ENCODE results near the gene COL17A1.

Gene COL17A1

DNA sequence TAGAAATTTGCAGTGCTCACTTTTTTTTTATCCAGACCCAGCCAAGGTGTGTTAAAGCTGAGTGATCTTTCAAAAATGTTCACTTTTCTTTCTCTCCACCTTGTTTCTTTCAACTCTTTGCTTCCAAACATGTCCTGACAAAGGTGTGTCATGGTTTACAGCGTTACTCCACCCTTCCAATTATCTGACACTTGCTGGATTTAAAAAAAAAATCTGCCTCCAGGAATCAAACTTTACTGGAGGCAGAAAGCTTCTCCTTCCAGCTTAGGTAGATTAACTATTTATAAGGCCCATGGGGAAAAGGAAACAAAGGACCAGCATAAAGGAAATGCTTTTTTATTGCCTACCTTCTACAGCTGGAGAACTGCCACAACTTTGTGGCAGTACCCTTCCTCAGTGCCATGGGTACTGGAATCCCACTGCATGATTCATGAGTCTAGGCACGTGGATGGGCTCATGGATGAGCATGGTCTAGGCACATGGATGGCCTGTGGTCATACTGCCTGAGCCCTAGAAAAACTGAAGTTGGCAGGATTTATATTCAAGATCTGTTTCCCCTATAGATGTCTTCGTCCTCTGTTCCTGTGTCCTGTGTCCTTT is at the start of gene COL17A1:
TSS of gene COL17A1 (minus strand) at position 80 of the 600 bp plus-strand sequence. CDS start 5,207 bp downstream, outside the sequence.
- H2AFZ ChIP-seq (ENCODE audit: low read length, unreplicated experiment): no peak within 1 kb of the TSS

GRCh38 chr10:104130041-104130440 is 44.4 kb upstream of the COL17A1 start:
- peaks cover 7% of the 10 kb centered on the region for H3K4me1 ChIP-seq (ENCODE audit: control insufficient read depth, insufficient read depth, low read length, unreplicated experiment)
- H3K27ac ChIP-seq (ENCODE audit: low read depth, low read length): no peak overlapping the region
- H3K79me2 ChIP-seq (ENCODE audit: control insufficient read depth, insufficient read depth, low read length, unreplicated experiment): no peaks in the 10 kb centered on the region
- H3K36me3 ChIP-seq (ENCODE audit: insufficient read depth, low read length): no peaks in the 10 kb centered on the region
- no peak overlapping the region for H2AFZ ChIP-seq (ENCODE audit: low read length, unreplicated experiment)
- no peaks in the 10 kb centered on the region for H3K27me3 ChIP-seq (ENCODE audit: insufficient read depth, low read length)
- no peak overlapping the region for H3K4me3 ChIP-seq (ENCODE audit: low read depth, low read length)

More for the DNA sequence above, at the start of gene COL17A1:
- Histone ChIP-seq H3K36me3 (ENCODE audit: insufficient read depth, low read length) (no peaks in the 10 kb centered on the region), H3K4me3 (ENCODE audit: low read depth, low read length) (no peak within 1 kb of the TSS), H3K79me2 (ENCODE audit: control insufficient read depth, insufficient read depth, low read length, unreplicated experiment) (no peaks in the 10 kb centered on the region), H3K4me1 (ENCODE audit: control insufficient read depth, insufficient read depth, low read length, unreplicated experiment) (no peaks in the 10 kb centered on the region), H3K27ac (ENCODE audit: low read depth, low read length) (no peak within 1 kb of the TSS), H3K27me3 (ENCODE audit: insufficient read depth, low read length) (no peaks in the 10 kb centered on the region)

DNA sequence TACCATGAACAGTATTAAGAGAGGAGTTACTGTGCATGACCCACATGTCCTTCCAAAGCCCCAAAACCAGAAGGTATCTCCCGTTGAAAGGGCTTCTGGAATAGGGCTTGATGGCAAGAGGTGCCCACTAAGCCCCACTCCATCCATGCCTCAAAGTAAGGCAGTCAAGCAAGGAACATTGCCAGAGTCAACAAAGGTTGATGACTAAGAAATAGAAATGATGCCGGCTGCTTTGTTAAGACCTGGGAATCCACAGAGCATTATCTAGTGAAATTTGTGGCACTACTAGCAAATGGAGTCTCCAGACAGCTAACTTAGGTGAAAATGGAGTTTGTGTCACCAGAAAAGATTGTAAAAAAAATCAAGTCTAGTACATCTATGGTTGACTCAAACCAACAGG is 42.5 kb upstream of the COL17A1 start:
- H3K4me1 ChIP-seq (ENCODE audit: control insufficient read depth, insufficient read depth, low read length, unreplicated experiment): peaks cover 7% of the 10 kb centered on the region
- H3K27ac ChIP-seq (ENCODE audit: low read depth, low read length): no peak overlapping the region
- peaks cover 2% of the 10 kb centered on the region for H3K79me2 ChIP-seq (ENCODE audit: control insufficient read depth, insufficient read depth, low read length, unreplicated experiment)
- H2AFZ ChIP-seq (ENCODE audit: low read length, unreplicated experiment): no peak overlapping the region
- H3K4me3 ChIP-seq (ENCODE audit: low read depth, low read length): no peak overlapping the region
- no peaks in the 10 kb centered on the region for H3K27me3 ChIP-seq (ENCODE audit: insufficient read depth, low read length)
- no peaks in the 10 kb centered on the region for H3K36me3 ChIP-seq (ENCODE audit: insufficient read depth, low read length)

DNA sequence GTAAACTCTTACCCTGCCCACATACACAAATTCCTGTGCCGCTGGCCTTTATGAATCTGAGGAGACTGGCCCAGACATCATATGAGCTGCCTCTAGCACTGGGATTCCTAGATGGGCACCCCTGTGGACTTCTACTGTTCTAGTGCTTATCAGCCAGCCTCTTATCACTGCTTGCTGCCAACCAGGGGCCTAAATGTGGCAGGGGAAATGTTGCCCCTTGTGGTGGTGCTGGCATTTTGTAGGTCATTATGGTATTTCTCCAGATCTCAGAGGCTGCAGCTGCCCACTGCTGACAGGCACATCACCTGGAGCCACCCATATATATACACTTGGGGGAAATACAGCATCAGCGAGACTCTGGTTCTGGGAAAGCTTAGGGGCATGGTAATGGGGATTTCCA is 41.7 kb upstream of the COL17A1 start:
- Histone ChIP-seq H3K27me3 (ENCODE audit: insufficient read depth, low read length) (no peaks in the 10 kb centered on the region), H3K27ac (ENCODE audit: low read depth, low read length) (no peak overlapping the region), H3K79me2 (ENCODE audit: control insufficient read depth, insufficient read depth, low read length, unreplicated experiment) (peaks cover 5% of the 10 kb centered on the region), H3K36me3 (ENCODE audit: insufficient read depth, low read length) (no peaks in the 10 kb centered on the region), H2AFZ (ENCODE audit: low read length, unreplicated experiment) (no peak overlapping the region), H3K4me1 (ENCODE audit: control insufficient read depth, insufficient read depth, low read length, unreplicated experiment) (peaks cover 7% of the 10 kb centered on the region), H3K4me3 (ENCODE audit: low read depth, low read length) (no peak overlapping the region)

DNA sequence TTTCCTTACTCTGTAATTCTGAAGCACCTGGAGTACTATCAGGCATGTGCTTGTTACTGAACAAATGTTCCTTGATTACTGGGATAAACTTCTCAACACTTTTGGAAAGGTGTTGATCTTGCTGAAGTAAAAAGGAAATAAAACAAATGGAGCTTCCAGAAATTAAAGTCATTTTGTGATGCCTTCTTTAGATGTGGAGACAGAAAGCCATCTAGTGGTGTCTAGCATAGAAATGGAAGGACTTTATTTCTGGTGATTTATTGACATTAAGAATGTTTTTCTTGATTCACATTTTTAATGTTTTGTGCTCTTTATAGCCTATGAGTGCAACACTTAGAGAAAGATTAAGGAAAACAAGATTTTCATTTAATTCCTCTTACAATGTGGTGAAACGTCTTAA is 37.7 kb upstream of the COL17A1 start:
- peaks cover 5% of the 10 kb centered on the region for H3K79me2 ChIP-seq (ENCODE audit: control insufficient read depth, insufficient read depth, low read length, unreplicated experiment)
- H3K27ac ChIP-seq (ENCODE audit: low read depth, low read length): peak overlapping the region; percentile 79; the same call in 1 of the 2 replicates
- H3K4me1 ChIP-seq (ENCODE audit: control insufficient read depth, insufficient read depth, low read length, unreplicated experiment): peaks cover 20% of the 10 kb centered on the region
- no peaks in the 10 kb centered on the region for H3K36me3 ChIP-seq (ENCODE audit: insufficient read depth, low read length)
- peak overlapping the region; percentile 85 for H3K4me3 ChIP-seq (ENCODE audit: low read depth, low read length)
- no peak overlapping the region for H2AFZ ChIP-seq (ENCODE audit: low read length, unreplicated experiment)
- no peaks in the 10 kb centered on the region for H3K27me3 ChIP-seq (ENCODE audit: insufficient read depth, low read length)

GRCh38 chr10:104122225-104123107 is 36.8 kb upstream of the COL17A1 start:
- Histone ChIP-seq H3K27me3 (ENCODE audit: insufficient read depth, low read length) (no peaks in the 10 kb centered on the region), H3K4me1 (ENCODE audit: control insufficient read depth, insufficient read depth, low read length, unreplicated experiment) (peaks cover 26% of the 10 kb centered on the region), H3K36me3 (ENCODE audit: insufficient read depth, low read length) (no peaks in the 10 kb centered on the region), H3K79me2 (ENCODE audit: control insufficient read depth, insufficient read depth, low read length, unreplicated experiment) (peaks cover 5% of the 10 kb centered on the region), H3K4me3 (ENCODE audit: low read depth, low read length) (peak overlapping the region; percentile 85), H2AFZ (ENCODE audit: low read length, unreplicated experiment) (peak overlapping the region; percentile 72), H3K27ac (ENCODE audit: low read depth, low read length) (peak overlapping the region; percentile 79)

GRCh38 chr10:104121485-104122224 is 36.0 kb upstream of the COL17A1 start, which contains the start of gene SFR1:
Gene SFR1, plus strand, starts transcription at chr10:104122171. Its CDS starts 13 bp downstream, at chr10:104122184.
- no peaks in the 10 kb centered on the region for H3K27me3 ChIP-seq (ENCODE audit: insufficient read depth, low read length)
- no peaks in the 10 kb centered on the region for H3K36me3 ChIP-seq (ENCODE audit: insufficient read depth, low read length)
- peaks cover 30% of the 10 kb centered on the region for H3K4me1 ChIP-seq (ENCODE audit: control insufficient read depth, insufficient read depth, low read length, unreplicated experiment)
- peak within 1 kb of the TSS; percentile 100 for H3K27ac ChIP-seq (ENCODE audit: low read depth, low read length)
- H3K79me2 ChIP-seq (ENCODE audit: control insufficient read depth, insufficient read depth, low read length, unreplicated experiment): peaks cover 5% of the 10 kb centered on the region
- peak within 1 kb of the TSS; percentile 72 for H2AFZ ChIP-seq (ENCODE audit: low read length, unreplicated experiment)
- H3K4me3 ChIP-seq (ENCODE audit: low read depth, low read length): peak within 1 kb of the TSS; percentile 86

DNA sequence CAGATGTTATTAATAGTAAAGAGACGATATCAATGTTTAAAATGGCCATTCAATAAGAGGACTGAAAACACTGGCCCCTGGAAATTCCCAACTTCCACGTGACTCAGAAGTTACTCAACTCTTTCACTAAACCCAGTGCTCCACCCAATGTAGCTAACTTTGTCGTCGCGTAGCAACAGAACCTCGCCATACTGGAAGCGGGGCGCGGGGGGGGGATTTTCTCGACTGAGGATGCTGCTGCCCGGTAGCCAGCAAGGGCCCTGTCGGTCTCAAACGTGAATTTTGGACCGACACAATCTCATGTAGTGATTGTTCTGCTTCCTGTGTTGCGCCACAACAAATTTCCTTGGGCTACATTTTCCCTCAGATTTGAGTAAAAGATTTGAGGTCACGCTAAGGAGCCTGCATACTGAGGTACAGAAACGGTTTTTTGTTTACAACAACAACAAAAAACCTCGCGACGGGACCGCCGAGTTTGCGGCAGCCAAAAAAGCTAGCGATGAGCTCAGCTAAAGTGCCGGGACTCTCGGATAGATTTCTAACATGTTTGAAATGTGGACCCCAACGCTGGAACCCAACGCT is 35.3 kb upstream of the COL17A1 start:
- Histone ChIP-seq H3K27ac (ENCODE audit: low read depth, low read length) (peak overlapping the region; percentile 100), H3K4me3 (ENCODE audit: low read depth, low read length) (peak overlapping the region; percentile 86), H3K4me1 (ENCODE audit: control insufficient read depth, insufficient read depth, low read length, unreplicated experiment) (peaks cover 30% of the 10 kb centered on the region), H3K79me2 (ENCODE audit: control insufficient read depth, insufficient read depth, low read length, unreplicated experiment) (peaks cover 5% of the 10 kb centered on the region), H2AFZ (ENCODE audit: low read length, unreplicated experiment) (peak overlapping the region; percentile 10), H3K36me3 (ENCODE audit: insufficient read depth, low read length) (no peaks in the 10 kb centered on the region), H3K27me3 (ENCODE audit: insufficient read depth, low read length) (no peaks in the 10 kb centered on the region)

- H3K4me3 ChIP-seq (ENCODE audit: low read depth, low read length): peak overlapping the region; percentile 86
- H3K27ac ChIP-seq (ENCODE audit: low read depth, low read length): peak overlapping the region; percentile 100
- peak overlapping the region; percentile 12 for H2AFZ ChIP-seq (ENCODE audit: low read length, unreplicated experiment)
Measured at GRCh38 chr10:104120512-104120902, 34.8 kb upstream of the COL17A1 start.

GRCh38 chr10:104119996-104120395 is 34.3 kb upstream of the COL17A1 start:
- H3K79me2 ChIP-seq (ENCODE audit: control insufficient read depth, insufficient read depth, low read length, unreplicated experiment): peaks cover 5% of the 10 kb centered on the region
- peaks cover 30% of the 10 kb centered on the region for H3K4me1 ChIP-seq (ENCODE audit: control insufficient read depth, insufficient read depth, low read length, unreplicated experiment)
- peak overlapping the region; percentile 100 for H3K27ac ChIP-seq (ENCODE audit: low read depth, low read length)
- H2AFZ ChIP-seq (ENCODE audit: low read length, unreplicated experiment): peak overlapping the region; percentile 66
- H3K36me3 ChIP-seq (ENCODE audit: insufficient read depth, low read length): no peaks in the 10 kb centered on the region
- H3K27me3 ChIP-seq (ENCODE audit: insufficient read depth, low read length): no peaks in the 10 kb centered on the region
- no peak overlapping the region for H3K4me3 ChIP-seq (ENCODE audit: low read depth, low read length)

More at GRCh38 chr10:104120512-104120902, 34.8 kb upstream of the COL17A1 start:
- Histone ChIP-seq H3K27me3 (ENCODE audit: insufficient read depth, low read length) (no peaks in the 10 kb centered on the region), H3K4me1 (ENCODE audit: control insufficient read depth, insufficient read depth, low read length, unreplicated experiment) (peaks cover 30% of the 10 kb centered on the region), H3K36me3 (ENCODE audit: insufficient read depth, low read length) (no peaks in the 10 kb centered on the region), H3K79me2 (ENCODE audit: control insufficient read depth, insufficient read depth, low read length, unreplicated experiment) (peaks cover 5% of the 10 kb centered on the region)
